ENCODE data around the gene GH1. TPM values are rescaled to one million over a fixed set of nuclear protein-coding genes. Genes with fewer than 3 reads are reported as not detected.

GH1 gene
- total RNA-seq, 1 donor from 2014 or later = not detected

- DNase-seq (ENCODE audit: low read depth) = no peak
- Histone ChIP-seq H3K4me3 (ENCODE audit: low read depth, low read length) (no peak overlapping the region), H3K27me3 (ENCODE audit: control insufficient read depth, insufficient read depth, low read length) (peaks cover 13% of the 10 kb centered on the region), H3K36me3 (ENCODE audit: control insufficient read depth, insufficient read depth, low read length) (no peaks in the 10 kb centered on the region)
- TF ChIP-seq CTCF (IDR thresholded peaks at IDR 0.05; ENCODE audit: insufficient read depth, low read length, poor library complexity, severe bottlenecking) = no peak
Observed at GRCh38 chr17:63960430-63960829, 41.8 kb upstream of the GH1 start.

- no peak overlapping the region for H3K4me3 ChIP-seq (ENCODE audit: low read depth, low read length)
- DNase-seq (ENCODE audit: low read depth) = no peak
- H3K36me3 ChIP-seq (ENCODE audit: control insufficient read depth, insufficient read depth, low read length) = no peaks in the 10 kb centered on the region
- peaks cover 15% of the 10 kb centered on the region for H3K27me3 ChIP-seq (ENCODE audit: control insufficient read depth, insufficient read depth, low read length)
- TF ChIP-seq CTCF (IDR thresholded peaks at IDR 0.05; ENCODE audit: insufficient read depth, low read length, poor library complexity, severe bottlenecking) = no peak
Observed at GRCh38 chr17:63960006-63960405, 41.4 kb upstream of the GH1 start.

GRCh38 chr17:63956296-63956920 lies 37.8 kb upstream of the GH1 start:
- TF ChIP-seq CTCF (IDR thresholded peaks at IDR 0.05; ENCODE audit: insufficient read depth, low read length, poor library complexity, severe bottlenecking) = no peak
- no peaks in the 10 kb centered on the region for H3K36me3 ChIP-seq (ENCODE audit: control insufficient read depth, insufficient read depth, low read length)
- peaks cover 20% of the 10 kb centered on the region for H3K27me3 ChIP-seq (ENCODE audit: control insufficient read depth, insufficient read depth, low read length)
- H3K4me3 ChIP-seq (ENCODE audit: low read depth, low read length) = no peak overlapping the region
- DNase-seq (ENCODE audit: low read depth) = no peak

- Histone ChIP-seq H3K4me3 (ENCODE audit: low read depth, low read length) (no peak overlapping the region), H3K36me3 (ENCODE audit: control insufficient read depth, insufficient read depth, low read length) (no peaks in the 10 kb centered on the region), H3K27me3 (ENCODE audit: control insufficient read depth, insufficient read depth, low read length) (peaks cover 20% of the 10 kb centered on the region)
- DNase-seq (ENCODE audit: low read depth) = no peak
- no peak for TF ChIP-seq CTCF (IDR thresholded peaks at IDR 0.05; ENCODE audit: insufficient read depth, low read length, poor library complexity, severe bottlenecking)
Observed at GRCh38 chr17:63955791-63956190, 37.2 kb upstream of the GH1 start.

- no peak overlapping the region for H3K4me3 ChIP-seq (ENCODE audit: low read depth, low read length)
- no peaks in the 10 kb centered on the region for H3K36me3 ChIP-seq (ENCODE audit: control insufficient read depth, insufficient read depth, low read length)
- no peak for TF ChIP-seq CTCF (IDR thresholded peaks at IDR 0.05; ENCODE audit: insufficient read depth, low read length, poor library complexity, severe bottlenecking)
- peaks cover 18% of the 10 kb centered on the region for H3K27me3 ChIP-seq (ENCODE audit: control insufficient read depth, insufficient read depth, low read length)
- no peak for DNase-seq (ENCODE audit: low read depth)
Observed at GRCh38 chr17:63955232-63955631, 36.6 kb upstream of the GH1 start.

GRCh38 chr17:63954402-63955063 lies 35.9 kb upstream of the GH1 start:
- TF ChIP-seq CTCF (IDR thresholded peaks at IDR 0.05; ENCODE audit: insufficient read depth, low read length, poor library complexity, severe bottlenecking) = no peak
- DNase-seq (ENCODE audit: low read depth) = no peak
- Histone ChIP-seq H3K27me3 (ENCODE audit: control insufficient read depth, insufficient read depth, low read length) (peaks cover 14% of the 10 kb centered on the region), H3K36me3 (ENCODE audit: control insufficient read depth, insufficient read depth, low read length) (no peaks in the 10 kb centered on the region), H3K4me3 (ENCODE audit: low read depth, low read length) (no peak overlapping the region)
